Erythroblast (primary cell): Measurements from ENCODE around the gene LYZL1.
"Not testable (repeated sequence)": the region's sequence is repeated elsewhere in the genome, so short reads cannot be mapped to it uniquely, and the experiment has no call there.

Source experiments
- DNase-seq, 2 experiments: peaks; one replicate each; lab custom pipeline; 2025; lab: John Stamatoyannopoulos, UW
- GATA1 ChIP-seq: IDR thresholded peaks from 2 replicates; pipeline ENCODE4 v1.6.1; 2011; ENCODE audit warnings: low read depth, mild to moderate bottlenecking, control low read depth, low read length, moderate library complexity
- POLR2A ChIP-seq: IDR thresholded peaks from 2 replicates; pipeline ENCODE4 v1.6.1; 2011; ENCODE audit warnings: mild to moderate bottlenecking, low read length

The LYZL1 gene

GRCh38 chr10:29288906-29289305 lies at the start of gene LYZL1:
LYZL1 (plus strand) TSS chr10:29289070; CDS start chr10:29291868, 2,798 bp downstream.
- DNase-seq: not testable (repeated sequence)

- TF ChIP-seq GATA1 (no peak), POLR2A (no peak)
- DNase-seq: peak; percentile 24 to 36
Observed at GRCh38 chr10:29239569-29240472, 49.0 kb upstream of the LYZL1 start.

- TF ChIP-seq POLR2A: no peak
- no peak for TF ChIP-seq GATA1
- no peak for DNase-seq
Observed at GRCh38 chr10:29240986-29241660, 47.7 kb upstream of the LYZL1 start.

GRCh38 chr10:29241925-29242324 lies 46.9 kb upstream of the LYZL1 start:
- DNase-seq: no peak
- TF ChIP-seq POLR2A (no peak), GATA1 (no peak)

DNA sequence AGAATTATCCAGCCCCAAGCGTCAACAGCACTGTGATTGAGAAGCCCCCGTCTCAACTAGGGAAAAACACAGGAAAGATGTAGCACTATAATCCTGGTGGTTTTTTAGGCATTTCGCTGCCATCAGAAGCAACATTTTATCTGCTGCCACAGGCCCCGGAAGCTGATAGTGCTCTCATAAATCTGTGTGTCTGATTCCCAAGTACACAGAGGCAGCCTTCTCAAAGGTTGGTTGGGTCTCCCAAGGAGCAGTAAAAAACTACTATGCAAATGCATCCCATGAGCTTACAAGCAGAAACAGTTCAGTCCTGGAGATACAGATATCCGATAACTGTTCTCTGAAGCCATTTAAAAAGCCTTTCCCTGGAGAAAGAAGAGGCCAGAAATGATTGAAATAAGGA lies 45.8 kb upstream of the LYZL1 start:
- no peak for DNase-seq
- TF ChIP-seq POLR2A (no peak), GATA1 (no peak)

DNA sequence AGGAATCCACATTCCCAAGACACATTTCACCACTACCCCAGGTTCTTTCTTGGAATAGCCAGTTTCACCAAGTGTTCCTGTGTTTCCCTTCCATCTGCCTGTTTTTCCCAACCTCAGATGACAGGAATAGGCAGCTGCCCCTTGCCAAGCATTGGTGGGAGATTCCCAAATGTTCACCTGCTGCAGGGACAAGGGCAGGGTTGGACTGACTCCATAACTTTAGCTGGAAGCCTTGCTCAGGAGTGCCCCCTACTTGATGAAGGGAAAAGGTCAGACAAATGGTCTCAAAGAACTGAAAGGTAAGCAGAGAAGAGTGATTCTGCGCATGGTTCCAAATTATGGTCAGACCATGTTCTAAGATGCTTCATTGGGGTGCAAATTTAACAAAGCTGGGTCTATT lies 45.1 kb upstream of the LYZL1 start:
- TF ChIP-seq POLR2A: no peak
- TF ChIP-seq GATA1: no peak
- DNase-seq: peak; percentile 13 to 44

- TF ChIP-seq POLR2A (no peak), GATA1 (no peak)
- no peak for DNase-seq
Observed at GRCh38 chr10:29244978-29245377, 43.9 kb upstream of the LYZL1 start.

DNA sequence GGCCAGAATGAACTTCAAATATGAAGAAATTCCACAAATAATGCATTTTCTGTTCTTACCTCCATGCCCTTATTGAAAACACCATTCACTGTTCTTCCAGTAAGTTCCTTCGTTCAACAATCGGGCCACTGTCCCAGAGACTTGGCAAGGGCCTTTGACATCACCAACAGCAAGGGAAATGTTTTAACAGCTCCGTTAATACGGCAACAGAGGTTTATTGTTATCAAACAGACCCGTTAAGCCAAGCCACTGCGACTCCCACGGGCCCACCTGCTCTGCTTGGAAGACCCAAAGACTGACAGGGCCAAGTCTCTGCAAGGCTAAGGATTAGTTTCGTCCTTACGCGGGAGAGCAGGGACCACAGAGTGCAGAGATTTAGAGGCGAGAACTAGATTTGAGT lies 43.4 kb upstream of the LYZL1 start:
- TF ChIP-seq POLR2A (no peak), GATA1 (no peak)
- no peak for DNase-seq

DNA sequence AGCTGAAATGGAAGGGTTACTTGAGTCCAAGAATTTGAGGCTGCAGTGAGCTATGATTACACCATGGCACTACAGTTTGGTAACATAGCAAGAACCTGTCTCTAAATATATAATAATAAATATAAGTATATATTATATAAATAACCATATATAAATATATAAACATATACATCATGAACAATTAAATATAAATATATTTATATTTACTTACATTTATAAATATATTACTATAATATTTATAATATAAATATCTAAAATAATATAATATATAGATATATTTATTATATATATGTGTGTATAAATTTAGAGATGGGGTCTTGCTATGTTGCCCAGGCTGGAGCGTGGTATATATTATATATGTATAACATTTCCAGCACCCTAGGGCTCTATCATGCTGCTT lies 42.4 kb upstream of the LYZL1 start:
- DNase-seq: no peak
- TF ChIP-seq GATA1 (no peak), POLR2A (no peak)

DNA sequence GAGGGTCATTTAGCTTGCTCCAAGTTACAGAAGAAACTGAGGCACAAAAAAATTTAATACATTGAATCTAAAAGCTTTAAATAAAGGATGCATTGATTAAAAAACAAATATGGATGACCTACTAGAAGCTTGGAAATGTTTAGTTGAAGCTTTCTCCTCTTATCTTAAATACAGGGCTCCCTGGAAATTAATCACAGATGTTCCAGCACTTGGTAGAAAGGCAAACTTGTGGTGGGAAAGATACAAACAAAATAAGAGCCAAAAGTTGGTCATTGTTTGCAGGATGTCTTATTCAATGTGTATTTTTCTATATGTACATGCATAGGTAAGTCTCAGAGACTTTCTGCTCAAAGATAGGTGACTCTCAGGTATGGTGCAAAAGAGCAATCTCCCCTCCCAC lies 40.7 kb upstream of the LYZL1 start:
- TF ChIP-seq GATA1: no peak
- TF ChIP-seq POLR2A: no peak
- DNase-seq: no peak

DNA sequence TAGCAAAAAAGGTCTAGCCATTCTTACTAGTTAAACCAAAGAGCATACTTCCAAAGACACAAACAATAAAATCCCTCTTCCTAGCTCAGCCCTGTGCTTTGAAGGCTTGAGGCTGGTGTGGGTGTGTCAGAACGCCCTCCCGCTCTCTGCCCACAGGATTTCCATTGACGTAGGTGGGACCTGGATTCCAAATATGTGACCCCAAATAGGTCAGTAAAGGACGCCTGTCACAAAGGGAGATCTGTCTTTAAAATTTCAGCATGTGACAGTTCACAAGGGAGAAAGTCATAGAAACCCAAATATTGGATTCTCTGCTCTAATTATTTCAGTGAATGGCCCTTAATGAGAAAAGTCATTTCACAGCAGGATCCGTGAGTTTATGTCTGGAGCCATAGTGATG lies 39.9 kb upstream of the LYZL1 start:
- TF ChIP-seq POLR2A: no peak
- DNase-seq: no peak

DNA sequence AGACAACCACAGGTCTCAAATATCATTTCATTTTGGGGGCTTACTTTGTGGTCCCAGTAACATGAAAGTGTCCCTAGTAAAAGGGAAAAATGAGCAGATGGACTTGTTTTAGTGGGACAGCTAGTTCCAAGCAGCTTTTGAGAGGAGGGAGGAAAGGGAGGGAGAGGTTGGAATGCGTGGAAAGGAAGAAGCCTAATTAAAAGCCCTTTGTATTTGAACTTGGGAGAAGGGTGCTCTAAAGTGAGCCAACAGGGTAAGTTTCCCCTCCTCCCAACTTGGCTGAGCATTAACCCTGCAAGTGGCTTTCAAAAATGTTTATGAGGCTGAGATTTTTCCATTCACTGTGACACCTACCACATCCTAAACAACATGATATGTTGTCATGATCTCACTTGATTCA lies 38.8 kb upstream of the LYZL1 start:
- TF ChIP-seq GATA1 (no peak), POLR2A (no peak)
- no peak for DNase-seq

- TF ChIP-seq POLR2A (no peak), GATA1 (no peak)
- DNase-seq: no peak
Observed at GRCh38 chr10:29252811-29253689, 35.8 kb upstream of the LYZL1 start.

- DNase-seq: no peak
- no peak for TF ChIP-seq GATA1
- no peak for TF ChIP-seq POLR2A
Observed at GRCh38 chr10:29253690-29254029, 35.2 kb upstream of the LYZL1 start.
